GM21576 (cell line): Measurements from ENCODE around the gene PHTF2.
"Not testable (repeated sequence)": the region's sequence is repeated elsewhere in the genome, so short reads cannot be mapped to it uniquely, and the experiment has no call there.

Experiments
- ATAC-seq: cut with Tn5 transposase; IDR thresholded peaks from one replicate; pipeline ENCODE4 v1.9.1; 2021; ENCODE audit warnings: mild to moderate bottlenecking, moderate library complexity; ENCODE audit not compliant: unreplicated experiment

Gene PHTF2

GRCh38 chr7:77827999-77828398 lies 29.4 kb downstream of the PHTF2 start:
- no peak for ATAC-seq

- no peak for ATAC-seq
Observed at GRCh38 chr7:77830649-77831355, 32.2 kb downstream of the PHTF2 start.

- ATAC-seq, result no peak
Observed at GRCh38 chr7:77831481-77831880, 32.9 kb downstream of the PHTF2 start.

- ATAC-seq, result no peak
Observed at GRCh38 chr7:77831953-77832352, 33.4 kb downstream of the PHTF2 start.

- ATAC-seq, result no peak
Observed at GRCh38 chr7:77833136-77833535, 34.6 kb downstream of the PHTF2 start.

- not testable (repeated sequence) for ATAC-seq
Observed at GRCh38 chr7:77836425-77836824, 37.9 kb downstream of the PHTF2 start.

GRCh38 chr7:77837275-77837674 lies 38.7 kb downstream of the PHTF2 start:
- ATAC-seq, result no peak

- no peak for ATAC-seq
Observed at GRCh38 chr7:77837966-77838365, 39.4 kb downstream of the PHTF2 start.

- no peak for ATAC-seq
Observed at GRCh38 chr7:77838929-77839491, 40.4 kb downstream of the PHTF2 start.

GRCh38 chr7:77839919-77840318 lies 41.3 kb downstream of the PHTF2 start:
- ATAC-seq, result no peak

- no peak for ATAC-seq
Observed at GRCh38 chr7:77843194-77843593, 44.6 kb downstream of the PHTF2 start.

GRCh38 chr7:77846317-77847092 lies 47.9 kb downstream of the PHTF2 start:
- no peak for ATAC-seq

- ATAC-seq, result no peak
Observed at GRCh38 chr7:77855371-77856083, 57.0 kb downstream of the PHTF2 start.

GRCh38 chr7:77858278-77858677 lies 59.7 kb downstream of the PHTF2 start:
- ATAC-seq, result peak; percentile 57

GRCh38 chr7:77859343-77859742 lies 60.8 kb downstream of the PHTF2 start:
- ATAC-seq, result no peak

GRCh38 chr7:77862691-77863090 lies 64.1 kb downstream of the PHTF2 start:
- no peak for ATAC-seq

GRCh38 chr7:77863860-77864259 lies 65.3 kb downstream of the PHTF2 start:
- no peak for ATAC-seq

GRCh38 chr7:77866370-77866769 lies 67.8 kb downstream of the PHTF2 start:
- no peak for ATAC-seq

- ATAC-seq, result no peak
Observed at GRCh38 chr7:77866786-77867536, 68.4 kb downstream of the PHTF2 start.

GRCh38 chr7:77867537-77867865 lies 68.9 kb downstream of the PHTF2 start:
- no peak for ATAC-seq

- ATAC-seq, result not testable (repeated sequence)
Observed at GRCh38 chr7:77872256-77872655, 73.7 kb downstream of the PHTF2 start.
